Putamen (tissue), 1 donor: ENCODE measurements around the gene PROC.
"Not testable (repeated sequence)": the region's sequence is repeated elsewhere in the genome, so short reads cannot be mapped to it uniquely, and the experiment has no call there.

Source experiments
- DNase-seq: peaks from one replicate; pipeline ENCODE4 v3.0.0-alpha.2; 2016; ENCODE audit warnings: low spot score

PROC gene

GRCh38 chr2:127427376-127428056 is 9.3 kb downstream of the PROC start:
- no peak for DNase-seq

DNA sequence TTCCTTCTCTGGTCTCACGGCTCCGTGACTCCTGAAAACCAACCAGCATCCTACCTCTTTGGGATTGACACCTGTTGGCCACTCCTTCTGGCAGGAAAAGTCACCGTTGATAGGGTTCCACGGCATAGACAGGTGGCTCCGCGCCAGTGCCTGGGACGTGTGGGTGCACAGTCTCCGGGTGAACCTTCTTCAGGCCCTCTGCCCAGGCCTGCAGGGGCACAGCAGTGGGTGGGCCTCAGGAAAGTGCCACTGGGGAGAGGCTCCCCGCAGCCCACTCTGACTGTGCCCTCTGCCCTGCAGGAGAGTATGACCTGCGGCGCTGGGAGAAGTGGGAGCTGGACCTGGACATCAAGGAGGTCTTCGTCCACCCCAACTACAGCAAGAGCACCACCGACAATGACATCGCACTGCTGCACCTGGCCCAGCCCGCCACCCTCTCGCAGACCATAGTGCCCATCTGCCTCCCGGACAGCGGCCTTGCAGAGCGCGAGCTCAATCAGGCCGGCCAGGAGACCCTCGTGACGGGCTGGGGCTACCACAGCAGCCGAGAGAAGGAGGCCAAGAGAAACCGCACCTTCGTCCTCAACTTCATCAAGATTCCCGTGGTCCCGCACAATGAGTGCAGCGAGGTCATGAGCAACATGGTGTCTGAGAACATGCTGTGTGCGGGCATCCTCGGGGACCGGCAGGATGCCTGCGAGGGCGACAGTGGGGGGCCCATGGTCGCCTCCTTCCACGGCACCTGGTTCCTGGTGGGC is 10.0 kb downstream of the PROC start:
- DNase-seq = no peak

GRCh38 chr2:127428815-127429109 is 10.5 kb downstream of the PROC start:
- no peak for DNase-seq

- no peak for DNase-seq
Observed at GRCh38 chr2:127429291-127429690, 11.1 kb downstream of the PROC start.

DNA sequence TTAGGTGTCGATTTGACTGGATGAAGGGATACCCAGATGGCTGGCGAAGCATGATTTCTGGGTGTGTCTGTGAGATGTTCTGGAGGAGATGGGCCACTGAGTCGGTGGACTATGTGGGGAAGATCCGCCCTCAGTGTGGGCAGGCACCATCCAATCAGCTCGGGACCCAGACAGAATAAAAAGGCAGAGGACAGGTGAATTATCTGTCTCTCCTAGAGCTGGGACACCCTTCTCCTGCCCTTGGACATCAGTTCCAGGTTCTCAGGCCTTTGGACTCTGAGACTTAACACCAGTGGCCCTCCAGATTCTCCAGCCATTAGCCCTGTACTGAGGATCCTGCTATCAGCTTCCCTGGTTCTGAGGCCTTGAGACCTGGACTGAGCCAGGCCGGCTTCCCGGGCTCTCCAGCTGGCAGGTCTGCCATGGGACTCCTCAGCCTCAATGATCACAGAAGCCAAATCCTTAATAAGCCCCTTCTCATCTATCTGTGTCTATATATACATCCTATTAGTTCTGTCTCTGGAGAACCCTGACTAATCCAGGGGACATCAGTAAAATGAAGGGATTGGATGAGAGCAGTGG is 11.7 kb downstream of the PROC start:
- DNase-seq = no peak

DNA sequence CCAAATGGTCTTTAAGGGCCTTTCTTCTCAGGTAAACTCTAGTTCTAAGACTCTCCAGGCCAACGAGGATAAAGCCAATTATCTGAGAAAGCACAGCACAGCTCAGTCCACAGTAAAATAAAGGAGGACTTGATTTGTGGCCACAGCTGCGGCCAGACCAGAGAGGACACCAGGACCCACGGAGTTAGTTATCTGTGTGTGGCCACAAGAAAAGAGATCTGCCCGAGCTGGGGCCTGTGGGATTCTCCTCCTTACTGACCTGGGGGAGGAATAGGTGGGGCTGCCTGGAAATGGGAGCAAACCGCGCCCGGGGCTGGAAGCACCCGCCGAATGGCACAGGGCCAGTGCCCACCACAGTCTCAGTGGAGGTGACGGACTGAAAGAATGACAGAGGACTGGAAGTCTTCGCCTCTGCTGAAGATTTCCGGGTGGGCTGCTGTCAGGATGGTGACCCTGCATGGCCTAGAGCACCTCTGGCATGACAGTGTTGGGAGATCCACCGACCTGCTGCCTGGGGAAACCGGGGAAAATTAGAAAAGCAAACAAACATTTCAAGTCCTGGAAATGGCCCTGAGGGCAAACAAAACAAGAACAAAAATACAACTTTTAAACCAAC is 13.3 kb downstream of the PROC start:
- DNase-seq = no peak

DNA sequence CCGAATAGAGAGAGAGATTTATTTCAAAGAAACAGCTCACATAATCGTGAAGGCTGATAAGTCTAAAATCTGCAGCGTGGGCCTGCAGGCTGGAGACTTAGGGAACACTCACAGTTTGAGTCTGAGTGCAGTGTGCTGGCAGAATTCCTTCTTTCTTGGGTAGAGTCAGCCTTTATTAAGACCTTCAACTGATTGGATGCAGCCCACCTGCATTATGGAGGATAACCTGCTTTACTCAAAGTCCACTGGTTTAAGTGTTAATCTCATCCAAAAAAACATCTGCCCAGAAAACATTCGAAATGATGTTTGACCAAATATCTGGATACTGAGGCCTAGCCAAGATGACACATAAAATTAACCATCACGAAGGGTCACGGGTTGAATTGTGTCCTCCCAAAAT is 16.3 kb downstream of the PROC start:
- no peak for DNase-seq

DNA sequence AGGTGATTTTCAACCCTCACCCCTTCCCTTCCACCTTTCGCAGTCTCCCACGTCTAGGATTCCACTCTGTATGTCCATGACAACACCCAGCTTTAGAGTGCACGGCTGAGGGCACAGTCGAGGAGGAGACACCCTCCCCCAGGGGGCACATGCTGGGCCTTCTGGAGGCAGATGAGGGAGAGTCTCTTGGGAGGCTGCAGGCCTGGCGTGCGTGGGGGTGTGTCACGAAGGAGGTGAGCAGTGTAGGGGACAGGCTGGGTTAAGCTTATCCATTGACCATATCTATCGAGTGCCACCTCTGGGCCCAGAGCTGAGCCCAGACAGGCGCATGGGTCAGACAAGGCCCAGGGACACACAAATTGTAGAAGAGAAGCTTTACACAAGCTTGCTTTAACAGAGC is 18.8 kb downstream of the PROC start:
- DNase-seq = no peak

GRCh38 chr2:127437781-127438726 is 19.8 kb downstream of the PROC start:
- DNase-seq = no peak

GRCh38 chr2:127439343-127439742 is 21.1 kb downstream of the PROC start:
- no peak for DNase-seq

DNA sequence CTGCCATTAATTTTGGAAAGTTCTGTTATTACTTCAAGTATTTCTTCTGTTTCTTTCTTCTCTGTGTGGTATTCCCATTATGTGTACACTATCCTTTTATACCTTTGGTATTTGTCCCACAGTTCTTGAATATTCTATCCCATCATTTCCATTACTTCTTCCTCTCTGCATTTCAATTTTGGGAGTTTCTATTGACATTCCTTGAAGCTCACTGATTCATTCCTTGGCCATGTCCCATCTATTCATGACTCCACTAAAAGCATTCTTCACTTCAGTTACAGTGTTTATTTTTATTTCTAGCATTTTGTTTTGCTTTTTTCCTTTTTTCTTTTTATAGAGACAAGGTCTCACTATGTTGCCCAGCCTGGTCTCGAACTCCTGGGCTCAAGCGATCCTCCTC is 30.3 kb downstream of the PROC start:
- no peak for DNase-seq

- DNase-seq = no peak
Observed at GRCh38 chr2:127449414-127449813, 31.2 kb downstream of the PROC start.

DNA sequence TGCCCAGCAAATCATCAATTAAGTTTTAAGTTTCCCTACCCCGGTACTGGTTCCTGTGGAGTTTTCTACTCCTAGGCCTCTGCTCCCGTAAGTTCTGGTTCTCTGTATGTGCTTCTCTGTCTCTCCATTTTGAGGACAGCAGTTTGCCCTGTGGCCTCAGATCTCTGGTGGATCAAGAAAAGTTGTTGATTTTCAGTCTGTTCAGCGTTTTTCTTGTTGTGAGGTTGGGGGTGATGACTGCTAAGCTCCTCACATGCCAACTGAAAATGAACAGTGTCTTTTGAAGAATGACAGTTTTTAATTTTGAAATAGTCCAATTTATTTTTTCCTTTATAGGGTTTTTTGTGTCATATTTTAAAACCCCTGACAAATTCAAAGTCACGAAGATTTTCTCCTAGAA is 31.7 kb downstream of the PROC start:
- DNase-seq = no peak

DNA sequence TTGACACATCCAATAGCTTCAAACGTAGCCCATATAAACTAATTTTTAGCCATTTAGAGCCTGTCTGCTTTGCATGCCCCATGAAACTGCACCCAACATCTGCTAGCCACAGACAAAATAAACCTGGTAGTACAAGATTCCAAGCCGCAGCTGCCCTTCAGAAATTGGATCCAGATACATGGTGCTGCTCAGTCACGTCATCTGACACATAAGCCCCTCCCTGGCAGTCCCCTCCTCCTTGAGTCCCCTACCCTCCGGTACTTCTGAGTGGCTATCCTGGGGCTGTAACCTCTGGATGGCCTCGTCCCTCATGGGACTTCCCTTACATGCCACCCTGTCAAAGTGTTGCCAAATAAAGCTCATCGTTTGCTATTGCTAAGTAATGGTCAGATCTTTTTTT is 33.8 kb downstream of the PROC start:
- DNase-seq = no peak

- DNase-seq = not testable (repeated sequence)
Observed at GRCh38 chr2:127452423-127452822, 34.2 kb downstream of the PROC start.

DNA sequence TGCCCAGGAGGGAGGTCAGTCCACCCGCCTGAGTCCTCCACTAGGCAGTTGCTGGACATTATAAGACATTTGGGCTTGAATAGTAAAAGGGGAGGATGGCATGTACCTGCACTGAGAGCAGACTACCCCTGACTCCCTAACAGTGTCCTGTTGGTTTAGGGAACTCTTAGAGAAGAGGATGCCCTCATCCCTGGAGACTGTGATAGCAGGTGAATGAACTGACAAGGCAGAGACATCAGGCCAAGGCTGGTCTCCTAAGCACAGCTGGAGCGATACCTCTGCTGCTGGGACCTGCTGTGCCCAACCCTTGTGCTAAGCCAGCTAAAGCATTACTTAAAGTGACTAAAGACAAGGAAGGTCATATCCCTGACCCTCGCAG is 34.8 kb downstream of the PROC start:
- DNase-seq = no peak

- DNase-seq = no peak
Observed at GRCh38 chr2:127453392-127454171, 35.4 kb downstream of the PROC start.

- no peak for DNase-seq
Observed at GRCh38 chr2:127454595-127455565, 36.7 kb downstream of the PROC start.

- DNase-seq = no peak
Observed at GRCh38 chr2:127455566-127456493, 37.6 kb downstream of the PROC start.
